NCI-H345 treated with DMSO at 0.1 percent for 48 hours (cell line): Measurements from ENCODE around the gene HDLBP.

Experiments used
- DNase-seq: peaks from one replicate; lab custom pipeline; 2025; ENCODE audit not compliant: unreplicated experiment; lab: John Stamatoyannopoulos, UW

Gene HDLBP

DNA sequence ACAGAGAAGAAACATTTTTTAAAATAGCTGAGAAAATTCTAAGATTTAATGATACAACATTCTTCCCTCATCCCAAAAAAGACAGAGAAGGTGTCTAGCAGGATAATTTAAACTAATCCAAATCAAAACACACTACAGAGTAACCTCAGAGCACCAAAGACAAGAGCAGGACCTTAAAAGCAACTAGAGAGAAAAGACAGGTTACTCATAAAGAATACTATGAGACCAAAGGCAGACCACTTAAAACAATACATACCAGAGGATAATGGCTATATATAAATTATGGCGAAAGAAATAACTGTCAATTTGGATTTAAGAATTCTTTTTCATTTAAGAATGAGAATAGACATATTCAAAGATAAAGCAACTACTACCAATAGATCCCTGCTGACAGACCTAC is 40.0 kb downstream of the HDLBP start:
- DNase-seq = no peak

DNA sequence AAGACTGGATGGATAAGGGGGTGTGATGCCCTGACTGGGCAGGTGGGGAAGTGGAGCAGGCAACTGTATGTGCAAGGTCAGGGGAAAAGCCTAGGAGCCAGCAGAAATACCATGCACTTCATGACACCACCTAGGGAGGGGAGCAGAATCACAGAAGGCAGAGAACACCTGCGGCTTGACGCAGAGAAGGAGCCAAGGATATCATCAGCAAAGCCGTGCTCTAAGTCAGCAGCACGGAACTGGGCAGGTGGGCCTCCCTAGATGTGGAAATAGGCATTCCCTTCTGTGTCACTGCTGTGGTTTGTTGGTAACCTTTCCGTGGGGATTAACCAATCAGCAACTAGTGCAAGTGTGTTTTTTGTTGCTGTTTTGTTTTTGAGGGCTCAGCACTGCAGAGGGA is 41.3 kb downstream of the HDLBP start:
- DNase-seq = no peak

- no peak for DNase-seq
These were observed 42.1 kb downstream of the HDLBP start for GRCh38 chr2:241273210-241274020.

DNA sequence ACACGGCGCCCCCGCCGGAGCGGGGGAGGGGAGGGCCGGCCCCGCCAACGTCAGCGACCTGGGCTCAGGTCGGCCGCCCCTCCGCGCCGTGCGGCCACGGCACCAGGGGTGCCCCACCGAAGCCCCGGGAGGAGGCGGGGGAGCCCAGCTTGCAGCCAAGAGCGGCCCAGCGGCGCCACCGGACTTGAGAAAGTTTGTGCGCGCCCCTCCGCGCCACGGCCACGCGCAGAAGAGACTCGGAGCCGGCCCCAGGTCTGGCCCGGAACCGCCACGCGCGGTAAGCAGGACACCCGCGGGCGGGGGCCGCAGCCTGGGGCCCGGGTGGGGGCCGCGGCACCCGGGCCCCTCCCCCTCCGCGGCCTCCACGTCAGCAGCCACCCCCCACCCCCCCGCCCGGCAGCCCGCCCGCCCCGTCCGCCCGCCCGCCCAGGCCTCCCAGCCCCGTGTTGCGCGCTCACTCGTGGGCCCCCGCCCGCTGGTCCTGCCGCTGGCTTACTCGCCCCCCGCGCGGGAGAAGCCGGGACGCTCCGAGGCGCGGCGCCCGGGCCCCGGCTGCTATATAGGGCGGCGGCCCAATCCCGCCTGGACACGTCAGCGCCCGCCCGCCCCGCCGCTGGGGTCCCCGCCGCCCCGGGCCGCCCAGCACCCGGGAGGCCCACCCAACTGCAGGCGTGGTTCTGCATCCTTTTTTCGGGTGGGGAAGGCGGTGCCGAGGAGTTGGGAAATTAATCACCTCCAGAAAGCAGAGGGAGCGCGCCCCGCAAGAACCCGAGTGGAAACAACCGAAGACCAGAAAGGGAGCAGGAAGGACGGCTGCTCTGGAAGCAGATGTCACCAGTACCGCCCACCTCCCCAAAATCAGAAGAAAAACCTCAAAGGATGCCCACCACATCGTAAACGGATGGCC is 42.9 kb downstream of the HDLBP start:
- peak; percentile 25 for DNase-seq

- DNase-seq = no peak
These were observed 43.7 kb downstream of the HDLBP start for GRCh38 chr2:241271706-241272302.

GRCh38 chr2:241270531-241270930 is 44.9 kb downstream of the HDLBP start:
- DNase-seq = no peak

DNA sequence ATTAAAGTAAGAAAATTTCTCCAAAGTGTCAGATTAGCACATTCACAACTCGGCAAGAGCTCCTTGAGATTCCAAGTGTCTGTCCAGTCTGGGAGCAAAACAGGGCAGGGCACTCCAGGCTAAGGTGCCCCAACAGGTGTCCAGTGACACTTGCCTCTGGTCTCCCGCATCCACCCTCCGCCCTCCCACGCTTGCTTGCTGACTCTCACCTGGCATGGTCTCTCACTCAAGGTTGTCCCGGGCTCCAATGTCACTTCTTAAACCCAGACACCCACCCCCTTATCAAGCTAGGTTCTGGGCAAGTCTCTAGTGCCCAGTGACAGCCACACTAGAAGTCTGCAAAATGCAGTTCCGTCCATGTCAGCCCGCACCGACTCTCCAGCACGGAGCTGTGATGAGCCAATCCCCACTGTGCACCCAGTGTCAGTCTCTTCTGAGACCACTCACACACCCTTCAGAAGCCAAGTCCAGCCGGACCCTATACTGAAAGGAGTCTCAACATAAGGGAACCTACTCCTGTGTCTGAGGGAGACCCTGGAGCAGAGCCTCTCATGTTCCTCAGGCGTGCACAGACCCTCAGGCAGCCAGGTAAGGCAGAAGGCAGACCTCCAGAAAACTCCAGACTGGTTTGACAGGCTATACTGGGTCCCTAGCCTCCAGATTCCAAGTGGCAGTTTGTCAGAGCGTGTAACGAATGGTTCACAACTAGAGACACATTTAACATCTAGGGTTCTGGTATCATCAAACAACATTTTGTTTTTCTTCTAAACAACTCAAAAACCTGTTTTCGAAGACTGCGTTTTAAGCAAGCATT is 45.6 kb downstream of the HDLBP start:
- no peak for DNase-seq

GRCh38 chr2:241268716-241269445 is 46.6 kb downstream of the HDLBP start:
- DNase-seq = no peak

GRCh38 chr2:241268306-241268705 is 47.2 kb downstream of the HDLBP start:
- no peak for DNase-seq

- DNase-seq = no peak
These were observed 48.0 kb downstream of the HDLBP start for GRCh38 chr2:241267249-241268067.

GRCh38 chr2:241265506-241265905 is 50.0 kb downstream of the HDLBP start:
- DNase-seq = no peak

DNA sequence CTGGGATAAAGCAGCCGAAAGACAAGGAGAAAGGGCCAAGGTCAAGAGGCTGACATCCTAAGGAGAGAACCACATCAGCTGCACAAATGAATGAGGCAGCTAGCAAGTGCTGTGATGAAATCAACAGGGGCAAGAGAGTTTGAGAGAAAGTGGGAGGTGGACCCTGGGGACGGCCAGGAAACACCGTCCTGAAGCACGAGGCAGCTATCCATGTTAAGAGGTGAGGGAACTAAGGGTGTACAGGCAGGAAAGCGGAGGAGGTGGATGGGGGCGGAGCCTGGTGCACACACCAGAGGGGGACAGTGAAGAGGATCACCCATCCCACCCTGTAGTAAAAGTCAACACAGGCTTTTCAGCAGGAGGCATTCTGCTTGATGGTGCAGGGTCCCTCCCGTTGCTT is 52.4 kb downstream of the HDLBP start:
- DNase-seq = no peak

- no peak for DNase-seq
These were observed 53.8 kb downstream of the HDLBP start for GRCh38 chr2:241261628-241262027.

- no peak for DNase-seq
These were observed 54.6 kb downstream of the HDLBP start for GRCh38 chr2:241260911-241261310.

DNA sequence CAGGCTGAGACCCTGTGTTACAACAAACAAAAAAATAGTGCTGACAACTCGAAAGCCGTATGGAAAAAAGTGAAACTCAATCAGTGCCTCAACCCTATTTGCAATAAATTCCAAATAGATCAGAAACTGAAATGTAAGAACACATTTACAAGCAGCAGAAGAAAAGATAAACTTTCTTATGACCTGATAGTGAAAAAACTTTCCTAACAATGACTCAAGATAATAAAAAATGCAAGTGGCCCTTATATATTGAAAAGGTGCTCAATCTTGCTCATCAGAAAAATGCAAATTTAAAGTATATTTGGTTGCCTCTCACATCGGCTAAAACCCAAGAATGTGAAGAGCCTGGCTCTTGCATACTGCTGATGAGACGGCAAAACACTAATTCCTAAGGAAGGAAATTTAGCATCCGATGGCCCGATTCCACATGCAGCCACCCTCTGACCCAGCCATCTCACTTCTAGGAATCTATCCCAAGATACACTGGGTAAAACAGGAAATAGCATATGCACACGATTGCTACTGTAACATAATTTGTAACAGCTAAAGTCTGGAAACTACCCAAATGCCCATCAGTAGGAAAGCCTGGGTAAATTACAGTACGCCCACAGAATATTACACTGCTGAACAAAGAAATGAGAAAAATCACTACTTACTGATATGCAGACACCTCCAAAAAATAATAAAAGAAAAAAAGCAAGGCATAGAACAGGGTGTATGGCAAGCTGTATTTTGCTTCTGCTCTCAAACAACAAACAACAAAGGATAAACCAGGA is 56.8 kb downstream of the HDLBP start:
- DNase-seq = no peak

DNA sequence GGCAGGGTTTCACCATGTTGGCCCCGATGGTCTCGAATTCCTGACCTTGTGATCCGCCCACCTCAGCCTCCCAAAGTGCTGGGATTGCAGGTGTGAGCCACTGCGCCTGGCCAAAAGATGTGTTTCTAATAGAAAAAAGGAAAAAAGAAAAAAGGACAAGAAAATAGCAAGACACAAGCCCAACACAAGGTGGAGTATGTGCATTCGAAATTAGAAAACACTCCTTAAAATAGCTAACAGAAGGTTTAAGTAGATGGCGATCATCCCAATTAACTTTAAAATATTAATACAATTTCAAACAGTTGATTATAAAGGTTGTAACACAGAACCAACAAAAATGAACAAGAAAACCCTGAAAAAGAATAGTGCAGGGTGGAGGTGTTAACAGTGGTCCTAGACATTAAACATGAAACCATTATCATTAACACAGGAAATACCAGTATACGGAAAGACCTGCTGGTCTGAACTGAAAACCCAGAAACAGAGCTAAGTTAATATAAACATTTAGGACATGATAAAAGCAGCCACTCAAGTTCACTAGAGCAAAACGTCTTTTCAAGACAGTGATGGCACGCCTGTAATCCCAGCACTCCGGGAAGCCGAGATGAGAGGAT is 57.9 kb downstream of the HDLBP start:
- DNase-seq = no peak

GRCh38 chr2:241256168-241256545 is 59.3 kb downstream of the HDLBP start:
- no peak for DNase-seq

- DNase-seq = no peak
These were observed 59.8 kb downstream of the HDLBP start for GRCh38 chr2:241255542-241256167.
